ENCODE measurements around the gene ARAP2.

ARAP2 gene

GRCh38 chr4:36244257-36245082 is at the start of gene ARAP2:
TSS of gene ARAP2 (minus strand) at chr4:36244514. CDS start at chr4:36229486, 15,028 bp downstream.
- DNase-seq, result peak; percentile 9 to 36

GRCh38 chr4:36292556-36293188 is 48.4 kb upstream of the ARAP2 start:
- DNase-seq, result peak; percentile 56 to 67

GRCh38 chr4:36290641-36291040 is 46.3 kb upstream of the ARAP2 start:
- no peak for DNase-seq

- DNase-seq, result no peak
Measured at GRCh38 chr4:36288731-36289426, 44.6 kb upstream of the ARAP2 start.

- no peak for DNase-seq
Measured at GRCh38 chr4:36286481-36286871, 42.2 kb upstream of the ARAP2 start.

GRCh38 chr4:36285784-36286480 is 41.6 kb upstream of the ARAP2 start:
- no peak for DNase-seq

GRCh38 chr4:36283912-36284465 is 39.7 kb upstream of the ARAP2 start:
- no peak for DNase-seq

- no peak for DNase-seq
Measured at GRCh38 chr4:36282503-36283030, 38.3 kb upstream of the ARAP2 start.

GRCh38 chr4:36281384-36282106 is 37.2 kb upstream of the ARAP2 start, which contains the start of gene DTHD1:
TSS of gene DTHD1 (plus strand) at chr4:36281616. CDS start at chr4:36281759, 143 bp downstream.
- no peak for DNase-seq

- no peak for DNase-seq
Measured at GRCh38 chr4:36280555-36280954, 36.2 kb upstream of the ARAP2 start.

GRCh38 chr4:36278789-36279188 is 34.5 kb upstream of the ARAP2 start:
- DNase-seq, result no peak

- no peak for DNase-seq
Measured at GRCh38 chr4:36277533-36277932, 33.2 kb upstream of the ARAP2 start.

GRCh38 chr4:36274158-36274557 is 29.8 kb upstream of the ARAP2 start:
- DNase-seq, result no peak

GRCh38 chr4:36273276-36273675 is 29.0 kb upstream of the ARAP2 start:
- DNase-seq, result no peak

- no peak for DNase-seq
Measured at GRCh38 chr4:36269533-36270173, 25.3 kb upstream of the ARAP2 start.

- DNase-seq, result no peak
Measured at GRCh38 chr4:36269101-36269500, 24.8 kb upstream of the ARAP2 start.

GRCh38 chr4:36267486-36268268 is 23.4 kb upstream of the ARAP2 start:
- no peak for DNase-seq

GRCh38 chr4:36264207-36264826 is 20.0 kb upstream of the ARAP2 start:
- DNase-seq, result no peak

- no peak for DNase-seq
Measured at GRCh38 chr4:36260731-36261130, 16.4 kb upstream of the ARAP2 start.

- no peak for DNase-seq
Measured at GRCh38 chr4:36256398-36256891, 12.1 kb upstream of the ARAP2 start.

Data from NCI-H1930 (cell line).